GM12878 (cell line): ENCODE data around the gene ITGA7. TPM values are rescaled to one million over a fixed set of nuclear protein-coding genes. Genes with fewer than 3 reads are reported as not detected.

Source experiments
- BACH1 ChIP-seq: fragments of 450-650 bp; IDR thresholded peaks from 2 replicates; pipeline ENCODE4 v1.6.1; 2017; ENCODE audit warnings: mild to moderate bottlenecking, borderline replicate concordance
- GATAD2B ChIP-seq: fragments of 450-650 bp; conservative IDR thresholded peaks from 2 replicates; pipeline ENCODE4 v1.6.1; 2017; ENCODE audit warnings: low read depth, mild to moderate bottlenecking, moderate library complexity
- MEF2B ChIP-seq: fragments of 450-650 bp; IDR thresholded peaks from 2 replicates; pipeline ENCODE4 v1.6.1; 2018; ENCODE audit warnings: mild to moderate bottlenecking, moderate library complexity; ENCODE audit not compliant: partially characterized antibody, poor library complexity, severe bottlenecking
- NRF1 ChIP-seq: conservative IDR thresholded peaks from 2 replicates; pipeline ENCODE4 v1.6.1; 2011; ENCODE audit warnings: mild to moderate bottlenecking, low read depth, low read length, improper control_type of control experiment
- RB1 ChIP-seq: fragments of 450-650 bp; formaldehyde crosslinking; IDR thresholded peaks from 2 replicates; pipeline ENCODE4 v1.6.1; 2017; ENCODE audit warnings: mild to moderate bottlenecking, borderline replicate concordance
- SIX5 ChIP-seq: IDR thresholded peaks from 2 replicates; pipeline ENCODE4 v1.6.1; 2011; ENCODE audit warnings: mild to moderate bottlenecking, low read depth, low read length, moderate library complexity; ENCODE audit not compliant: severe bottlenecking
- polyA plus RNA-seq, 11 experiments: library from polyadenylated mRNA; depleted of rRNA in 4 of 11; unstranded in 6 of 11; stranded (reverse) in 5 of 11; fragments of >200 nt; fragmentation: Nextera tagmentation in 4 of 11; fragmentation: Illumina TruSeq in 1 of 11; extraction: Ambion mirVana in 4 of 11; extraction: Trizol in 1 of 11; gene quantifications; 1 replicate in 1 of 11; 2 replicates in 10 of 11; pipeline versions ENCODE4 v1.2.1 to v1.2.3, GENCODE V29; 2011 to 2016; ENCODE audit warnings: inconsistent platforms in 2 of 11, missing spikeins in 2 of 11, low read depth in 1 of 11
- total RNA-seq, 4 experiments: library from RNA; depleted of rRNA in 3 of 4; stranded (reverse); fragments of >200 nt in 3 of 4; fragmentation: Illumina TruSeq in 1 of 4; extraction: Trizol in 1 of 4; gene quantifications; 2 replicates each; pipeline versions ENCODE4 v1.2.1 to v1.2.3, GENCODE V29; 2013 to 2021
- TF ChIP-seq, protein P1 (sequence below): fragments of 450-650 bp; IDR thresholded peaks from 2 replicates; pipeline ENCODE4 v1.6.1; 2016; ENCODE audit warnings: mild to moderate bottlenecking
- TF ChIP-seq, protein P2 (sequence below), 3 experiments: IDR thresholded peaks in 2 of 3; conservative IDR thresholded peaks in 1 of 3; 2 replicates each; pipeline ENCODE4 v1.5.1; 2011; ENCODE audit warnings: low read depth in 3 of 3, low read length in 3 of 3, mild to moderate bottlenecking in 3 of 3, control low read depth in 2 of 3, moderate library complexity in 2 of 3, inconsistent platforms in 1 of 3, mixed read lengths in 1 of 3; ENCODE audit not compliant: control insufficient read depth in 2 of 3, insufficient read depth in 1 of 3; ENCODE audit errors: extremely low read depth in 1 of 3

ITGA7 gene
- total and polyA plus RNA-seq, 10 of the 15 experiments (the other 5 are each of a cell fraction or from before 2014, with no cell fraction given), result 0.18 to 5.1 (median 1.5) TPM

DNA sequence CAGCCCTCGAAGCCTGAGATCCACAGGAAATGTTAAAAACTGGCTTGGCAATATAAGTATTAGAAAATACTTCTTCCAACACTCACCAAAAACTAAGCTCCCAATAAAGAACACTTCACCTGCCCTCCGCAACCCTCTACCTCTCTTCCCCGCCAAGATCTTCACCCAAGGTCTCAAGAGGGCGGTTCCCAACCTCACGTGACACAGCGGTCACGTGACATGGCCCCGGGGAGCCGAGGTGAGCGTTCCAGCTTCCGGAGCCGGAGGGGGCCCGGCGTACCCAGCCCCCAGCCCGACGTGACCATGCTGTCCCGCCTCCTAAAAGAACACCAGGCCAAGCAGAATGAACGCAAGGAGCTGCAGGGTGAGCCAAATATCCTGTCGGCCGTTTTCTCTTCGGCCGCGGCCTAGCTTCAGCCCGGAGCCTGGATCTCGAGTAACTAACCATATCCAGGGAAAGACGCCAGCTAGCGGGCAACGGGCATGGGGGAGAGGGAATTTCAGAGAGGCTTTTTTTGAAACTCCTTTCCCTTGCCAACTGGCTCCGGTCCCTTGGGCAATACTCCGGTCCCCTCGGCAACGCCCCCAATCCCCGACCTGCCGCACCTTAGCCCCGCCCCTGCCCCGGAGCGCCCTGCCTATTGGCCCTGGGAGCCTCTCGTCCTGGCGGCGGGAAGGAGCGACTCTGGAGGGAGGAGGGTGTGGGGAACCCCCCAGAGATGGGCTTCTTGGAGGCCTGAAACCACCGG, 8.3 kb upstream of the ITGA7 start, which contains the start of gene BLOC1S1 (continued):
- TF ChIP-seq, protein P1, sequence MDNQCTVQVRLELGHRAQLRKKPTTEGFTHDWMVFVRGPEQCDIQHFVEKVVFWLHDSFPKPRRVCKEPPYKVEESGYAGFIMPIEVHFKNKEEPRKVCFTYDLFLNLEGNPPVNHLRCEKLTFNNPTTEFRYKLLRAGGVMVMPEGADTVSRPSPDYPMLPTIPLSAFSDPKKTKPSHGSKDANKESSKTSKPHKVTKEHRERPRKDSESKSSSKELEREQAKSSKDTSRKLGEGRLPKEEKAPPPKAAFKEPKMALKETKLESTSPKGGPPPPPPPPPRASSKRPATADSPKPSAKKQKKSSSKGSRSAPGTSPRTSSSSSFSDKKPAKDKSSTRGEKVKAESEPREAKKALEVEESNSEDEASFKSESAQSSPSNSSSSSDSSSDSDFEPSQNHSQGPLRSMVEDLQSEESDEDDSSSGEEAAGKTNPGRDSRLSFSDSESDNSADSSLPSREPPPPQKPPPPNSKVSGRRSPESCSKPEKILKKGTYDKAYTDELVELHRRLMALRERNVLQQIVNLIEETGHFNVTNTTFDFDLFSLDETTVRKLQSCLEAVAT, result peak; percentile 64
- TF ChIP-seq MEF2B (peak; percentile 87), BACH1 (peak; percentile 56; the same call in 1 of the 2 replicates), NRF1 (no peak), GATAD2B (peak; percentile 87; the same call in 1 of the 2 replicates), SIX5 (peak; percentile 28), RB1 (peak; percentile 58; the same call in 1 of the 2 replicates)
- TF ChIP-seq, protein P2, sequence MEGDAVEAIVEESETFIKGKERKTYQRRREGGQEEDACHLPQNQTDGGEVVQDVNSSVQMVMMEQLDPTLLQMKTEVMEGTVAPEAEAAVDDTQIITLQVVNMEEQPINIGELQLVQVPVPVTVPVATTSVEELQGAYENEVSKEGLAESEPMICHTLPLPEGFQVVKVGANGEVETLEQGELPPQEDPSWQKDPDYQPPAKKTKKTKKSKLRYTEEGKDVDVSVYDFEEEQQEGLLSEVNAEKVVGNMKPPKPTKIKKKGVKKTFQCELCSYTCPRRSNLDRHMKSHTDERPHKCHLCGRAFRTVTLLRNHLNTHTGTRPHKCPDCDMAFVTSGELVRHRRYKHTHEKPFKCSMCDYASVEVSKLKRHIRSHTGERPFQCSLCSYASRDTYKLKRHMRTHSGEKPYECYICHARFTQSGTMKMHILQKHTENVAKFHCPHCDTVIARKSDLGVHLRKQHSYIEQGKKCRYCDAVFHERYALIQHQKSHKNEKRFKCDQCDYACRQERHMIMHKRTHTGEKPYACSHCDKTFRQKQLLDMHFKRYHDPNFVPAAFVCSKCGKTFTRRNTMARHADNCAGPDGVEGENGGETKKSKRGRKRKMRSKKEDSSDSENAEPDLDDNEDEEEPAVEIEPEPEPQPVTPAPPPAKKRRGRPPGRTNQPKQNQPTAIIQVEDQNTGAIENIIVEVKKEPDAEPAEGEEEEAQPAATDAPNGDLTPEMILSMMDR (IDR thresholded peaks at IDR 0.05 in 2 of 3, conservative IDR thresholded peaks at IDR 0.05 in 1 of 3; ENCODE audit: control insufficient read depth in 2 of 3, extremely low read depth in 1 of 3, insufficient read depth in 1 of 3, low read depth in 3 of 3, low read length in 3 of 3), result no peak
